HepG2 (cell line): ENCODE data around the gene SHQ1. TPM values are rescaled to one million over a fixed set of nuclear protein-coding genes. Genes with fewer than 3 reads are reported as not detected.

ENCODE experiments used
- BORCS8-MEF2B ChIP-seq: sonication (generic); formaldehyde crosslinking; IDR thresholded peaks from 2 replicates; pipeline ENCODE4 v1.8.0; 2022; ENCODE audit warnings: mild to moderate bottlenecking, missing genetic modification reagents
- FOXP1 ChIP-seq, 2 experiments: fragments of 450-650 bp in 1 of 2; IDR thresholded peaks; 2 replicates each; pipeline ENCODE4 v1.6.1; 2017 to 2018; ENCODE audit warnings: antibody characterized with exemption in 1 of 2
- LRRFIP1 ChIP-seq: sonication (generic); formaldehyde crosslinking; conservative IDR thresholded peaks from 2 replicates; pipeline ENCODE4 v1.4.0; 2020; ENCODE audit warnings: missing genetic modification reagents
- PCBP2 ChIP-seq: fragments of 200-400 bp; formaldehyde crosslinking; optimal IDR thresholded peaks from 2 replicates; pipeline ENCODE3; 2018; ENCODE audit warnings: low read length, low read depth; ENCODE audit not compliant: poor library complexity, severe bottlenecking
- SOX6 ChIP-seq, 2 experiments: fragments of 450-650 bp in 1 of 2; sonication (generic) in 1 of 2; formaldehyde crosslinking in 1 of 2; IDR thresholded peaks; 2 replicates each; pipeline versions ENCODE4 v1.4.0 to v1.6.1; 2017 to 2020; ENCODE audit warnings: antibody characterized with exemption in 1 of 2, mild to moderate bottlenecking in 1 of 2, missing genetic modification reagents in 1 of 2
- SP5 ChIP-seq: IDR thresholded peaks from 2 replicates; pipeline ENCODE4 v1.6.1; 2016; ENCODE audit warnings: low read depth, borderline replicate concordance
- ZBTB7A ChIP-seq: sonication (generic); formaldehyde crosslinking; IDR thresholded peaks from 2 replicates; pipeline ENCODE4 v1.8.0; 2022; ENCODE audit warnings: mild to moderate bottlenecking, missing genetic modification reagents
- ZMAT3 ChIP-seq: sonication (generic); formaldehyde crosslinking; conservative IDR thresholded peaks from 2 replicates; pipeline ENCODE4 v1.7.0; 2021; ENCODE audit warnings: missing genetic modification reagents
- ZNF263 ChIP-seq: sonication (generic); formaldehyde crosslinking; IDR thresholded peaks from 2 replicates; pipeline ENCODE4 v1.4.0; 2020; ENCODE audit warnings: missing genetic modification reagents
- ZNF430 ChIP-seq: sonication (generic); formaldehyde crosslinking; IDR thresholded peaks from 2 replicates; pipeline ENCODE4 v1.9.0; 2021; ENCODE audit warnings: mild to moderate bottlenecking, missing genetic modification reagents
- ZNF879 ChIP-seq: sonication (generic); formaldehyde crosslinking; IDR thresholded peaks from 2 replicates; pipeline ENCODE4 v1.8.1; 2023; ENCODE audit warnings: missing genetic modification reagents
- polyA plus RNA-seq, 8 experiments: library from polyadenylated mRNA; depleted of rRNA in 3 of 8; stranded (reverse) in 7 of 8; unstranded in 1 of 8; fragments of >200 nt; fragmentation: Illumina TruSeq in 4 of 8; extraction: Trizol in 4 of 8; gene quantifications; 2 replicates each; pipeline versions ENCODE4 v1.2.1 to v1.2.3, GENCODE V29; 2011 to 2016; ENCODE audit warnings: low read depth in 4 of 8, missing spikeins in 1 of 8, mixed read lengths in 1 of 8; ENCODE audit not compliant: insufficient read depth in 1 of 8
- total RNA-seq, 5 experiments: library from RNA; depleted of rRNA; stranded (reverse); fragments of >200 nt; fragmentation: Illumina TruSeq; extraction: Trizol; gene quantifications; 2 replicates each; pipeline ENCODE4 v1.2.3, GENCODE V29; 2016; ENCODE audit warnings: low read depth in 1 of 5
- TF ChIP-seq, protein P1 (sequence below): IDR thresholded peaks from 2 replicates; pipeline ENCODE4 v1.6.1; 2016; ENCODE audit warnings: low read depth, missing genetic modification reagents, missing compliant biosample characterization
- TF ChIP-seq, protein P2 (sequence below): IDR thresholded peaks from 2 replicates; pipeline ENCODE4 v1.6.1; 2012; ENCODE audit warnings: low read length, improper control_type of control experiment
- TF ChIP-seq, protein P3 (sequence below): sonication (generic); formaldehyde crosslinking; conservative IDR thresholded peaks from 2 replicates; pipeline ENCODE4 v1.4.0; 2020; ENCODE audit warnings: missing genetic modification reagents

The SHQ1 gene
- total and polyA plus RNA-seq, 2 of the 13 experiments (the other 11 are each of a cell fraction or from before 2014, with no cell fraction given), result 5.5 to 20.3 TPM

DNA sequence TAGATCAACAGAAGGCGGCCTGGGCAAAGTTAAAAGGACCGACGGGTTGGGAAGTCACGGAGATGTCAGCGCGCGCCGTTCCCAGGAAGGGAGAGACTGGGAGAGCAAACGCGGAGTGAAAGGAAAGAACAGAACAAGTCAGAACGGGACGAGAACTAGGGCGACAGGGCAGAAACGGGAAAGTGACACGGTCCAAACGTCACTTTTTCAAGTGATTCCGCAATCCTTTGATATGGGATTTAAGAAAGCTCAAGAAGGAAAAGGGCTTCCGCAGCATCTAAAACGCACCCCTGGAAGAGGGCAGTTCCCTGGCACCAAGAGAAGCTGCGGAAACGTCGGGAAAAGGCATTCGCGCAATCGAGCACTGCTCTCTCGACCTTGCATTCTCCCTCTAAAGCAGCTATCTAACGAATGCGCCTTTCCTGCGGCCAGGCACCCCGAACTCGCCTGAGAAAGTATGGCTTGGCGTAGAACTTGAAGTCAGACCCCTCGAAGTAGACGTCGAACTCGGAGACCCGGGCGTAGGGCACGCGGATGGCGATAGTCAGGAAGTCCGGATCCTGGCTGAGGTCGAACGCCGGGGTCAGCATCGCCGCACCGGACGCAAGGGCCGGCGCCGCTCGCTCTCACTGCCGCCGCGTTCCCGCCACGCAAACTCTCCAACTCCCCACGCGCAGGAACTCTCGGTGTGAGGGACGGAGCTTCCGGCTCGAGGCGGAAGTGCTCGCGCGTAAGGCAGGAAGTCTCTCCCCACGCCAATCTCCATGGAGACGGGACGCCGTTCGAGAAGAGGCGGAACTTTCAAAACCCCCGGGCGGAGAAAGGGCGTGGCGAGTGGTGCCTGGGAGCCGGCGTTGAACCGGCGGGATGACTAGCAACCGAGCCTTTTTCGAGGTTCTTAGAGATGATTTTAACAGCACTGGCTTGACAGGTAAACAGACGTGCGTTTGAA lies at the start of gene SHQ1 (continued):
- TF ChIP-seq ZNF879 (CRISPR knock-in tag) (peak; percentile 43; the same call in 1 of the 2 replicates), ZNF263 (CRISPR knock-in tag) (peak; percentile 32; the same call in 1 of the 2 replicates), FOXP1 (IDR thresholded peaks at IDR 0.05) (no peak), FOXP1 (CRISPR knock-in tag; IDR thresholded peaks at IDR 0.05) (no peak), LRRFIP1 (CRISPR knock-in tag) (no peak), ZNF430 (peak; percentile 85; the same call in 1 of the 2 replicates), BORCS8-MEF2B (CRISPR knock-in tag) (peak; percentile 98), ZBTB7A (0 out of 2 replicates have a peak, but pooled peaks have one; percentile 43), ZMAT3 (CRISPR knock-in tag) (peak; percentile 82), SP5 (CRISPR knock-in tag) (peak; percentile 47; the same call in 1 of the 2 replicates), SOX6 (IDR thresholded peaks at IDR 0.05) (no peak), SOX6 (CRISPR knock-in tag; IDR thresholded peaks at IDR 0.05) (0 out of 2 replicates have a peak, but pooled peaks have one; percentile 33), PCBP2 (no peak)
- TF ChIP-seq, protein P1, sequence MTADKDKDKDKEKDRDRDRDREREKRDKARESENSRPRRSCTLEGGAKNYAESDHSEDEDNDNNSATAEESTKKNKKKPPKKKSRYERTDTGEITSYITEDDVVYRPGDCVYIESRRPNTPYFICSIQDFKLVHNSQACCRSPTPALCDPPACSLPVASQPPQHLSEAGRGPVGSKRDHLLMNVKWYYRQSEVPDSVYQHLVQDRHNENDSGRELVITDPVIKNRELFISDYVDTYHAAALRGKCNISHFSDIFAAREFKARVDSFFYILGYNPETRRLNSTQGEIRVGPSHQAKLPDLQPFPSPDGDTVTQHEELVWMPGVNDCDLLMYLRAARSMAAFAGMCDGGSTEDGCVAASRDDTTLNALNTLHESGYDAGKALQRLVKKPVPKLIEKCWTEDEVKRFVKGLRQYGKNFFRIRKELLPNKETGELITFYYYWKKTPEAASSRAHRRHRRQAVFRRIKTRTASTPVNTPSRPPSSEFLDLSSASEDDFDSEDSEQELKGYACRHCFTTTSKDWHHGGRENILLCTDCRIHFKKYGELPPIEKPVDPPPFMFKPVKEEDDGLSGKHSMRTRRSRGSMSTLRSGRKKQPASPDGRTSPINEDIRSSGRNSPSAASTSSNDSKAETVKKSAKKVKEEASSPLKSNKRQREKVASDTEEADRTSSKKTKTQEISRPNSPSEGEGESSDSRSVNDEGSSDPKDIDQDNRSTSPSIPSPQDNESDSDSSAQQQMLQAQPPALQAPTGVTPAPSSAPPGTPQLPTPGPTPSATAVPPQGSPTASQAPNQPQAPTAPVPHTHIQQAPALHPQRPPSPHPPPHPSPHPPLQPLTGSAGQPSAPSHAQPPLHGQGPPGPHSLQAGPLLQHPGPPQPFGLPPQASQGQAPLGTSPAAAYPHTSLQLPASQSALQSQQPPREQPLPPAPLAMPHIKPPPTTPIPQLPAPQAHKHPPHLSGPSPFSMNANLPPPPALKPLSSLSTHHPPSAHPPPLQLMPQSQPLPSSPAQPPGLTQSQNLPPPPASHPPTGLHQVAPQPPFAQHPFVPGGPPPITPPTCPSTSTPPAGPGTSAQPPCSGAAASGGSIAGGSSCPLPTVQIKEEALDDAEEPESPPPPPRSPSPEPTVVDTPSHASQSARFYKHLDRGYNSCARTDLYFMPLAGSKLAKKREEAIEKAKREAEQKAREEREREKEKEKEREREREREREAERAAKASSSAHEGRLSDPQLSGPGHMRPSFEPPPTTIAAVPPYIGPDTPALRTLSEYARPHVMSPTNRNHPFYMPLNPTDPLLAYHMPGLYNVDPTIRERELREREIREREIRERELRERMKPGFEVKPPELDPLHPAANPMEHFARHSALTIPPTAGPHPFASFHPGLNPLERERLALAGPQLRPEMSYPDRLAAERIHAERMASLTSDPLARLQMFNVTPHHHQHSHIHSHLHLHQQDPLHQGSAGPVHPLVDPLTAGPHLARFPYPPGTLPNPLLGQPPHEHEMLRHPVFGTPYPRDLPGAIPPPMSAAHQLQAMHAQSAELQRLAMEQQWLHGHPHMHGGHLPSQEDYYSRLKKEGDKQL (CRISPR knock-in tag), result no peak
- TF ChIP-seq, protein P2, sequence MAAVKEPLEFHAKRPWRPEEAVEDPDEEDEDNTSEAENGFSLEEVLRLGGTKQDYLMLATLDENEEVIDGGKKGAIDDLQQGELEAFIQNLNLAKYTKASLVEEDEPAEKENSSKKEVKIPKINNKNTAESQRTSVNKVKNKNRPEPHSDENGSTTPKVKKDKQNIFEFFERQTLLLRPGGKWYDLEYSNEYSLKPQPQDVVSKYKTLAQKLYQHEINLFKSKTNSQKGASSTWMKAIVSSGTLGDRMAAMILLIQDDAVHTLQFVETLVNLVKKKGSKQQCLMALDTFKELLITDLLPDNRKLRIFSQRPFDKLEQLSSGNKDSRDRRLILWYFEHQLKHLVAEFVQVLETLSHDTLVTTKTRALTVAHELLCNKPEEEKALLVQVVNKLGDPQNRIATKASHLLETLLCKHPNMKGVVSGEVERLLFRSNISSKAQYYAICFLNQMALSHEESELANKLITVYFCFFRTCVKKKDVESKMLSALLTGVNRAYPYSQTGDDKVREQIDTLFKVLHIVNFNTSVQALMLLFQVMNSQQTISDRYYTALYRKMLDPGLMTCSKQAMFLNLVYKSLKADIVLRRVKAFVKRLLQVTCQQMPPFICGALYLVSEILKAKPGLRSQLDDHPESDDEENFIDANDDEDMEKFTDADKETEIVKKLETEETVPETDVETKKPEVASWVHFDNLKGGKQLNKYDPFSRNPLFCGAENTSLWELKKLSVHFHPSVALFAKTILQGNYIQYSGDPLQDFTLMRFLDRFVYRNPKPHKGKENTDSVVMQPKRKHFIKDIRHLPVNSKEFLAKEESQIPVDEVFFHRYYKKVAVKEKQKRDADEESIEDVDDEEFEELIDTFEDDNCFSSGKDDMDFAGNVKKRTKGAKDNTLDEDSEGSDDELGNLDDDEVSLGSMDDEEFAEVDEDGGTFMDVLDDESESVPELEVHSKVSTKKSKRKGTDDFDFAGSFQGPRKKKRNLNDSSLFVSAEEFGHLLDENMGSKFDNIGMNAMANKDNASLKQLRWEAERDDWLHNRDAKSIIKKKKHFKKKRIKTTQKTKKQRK, result no peak
- TF ChIP-seq, protein P3, sequence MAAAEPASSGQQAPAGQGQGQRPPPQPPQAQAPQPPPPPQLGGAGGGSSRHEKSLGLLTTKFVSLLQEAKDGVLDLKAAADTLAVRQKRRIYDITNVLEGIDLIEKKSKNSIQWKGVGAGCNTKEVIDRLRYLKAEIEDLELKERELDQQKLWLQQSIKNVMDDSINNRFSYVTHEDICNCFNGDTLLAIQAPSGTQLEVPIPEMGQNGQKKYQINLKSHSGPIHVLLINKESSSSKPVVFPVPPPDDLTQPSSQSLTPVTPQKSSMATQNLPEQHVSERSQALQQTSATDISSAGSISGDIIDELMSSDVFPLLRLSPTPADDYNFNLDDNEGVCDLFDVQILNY, result peak; percentile 90
